HL-60 (cell line): ENCODE measurements around the gene DNAJC6.

ENCODE experiments used
- DNase-seq, 2 experiments: peaks; one replicate each; pipeline ENCODE4 v3.0.0-alpha.2; 2010 to 2020; ENCODE audit warnings: low read depth in 1 of 2, low spot score in 1 of 2
- H3K27ac ChIP-seq: fragments of 250-450 bp; sonication (Bioruptor Pico); replicated peaks from 2 replicates; pipeline ENCODE4 v1.5.1; 2020; ENCODE audit warnings: mild to moderate bottlenecking, moderate library complexity
- H3K27me3 ChIP-seq: fragments of 250-450 bp; sonication (Bioruptor Pico); 2 replicates; pipeline ENCODE4 v1.5.1; 2021; ENCODE audit warnings: mild to moderate bottlenecking, moderate library complexity; ENCODE audit not compliant: insufficient read depth, poor library complexity, severe bottlenecking
- H3K4me3 ChIP-seq: replicated peaks from 2 replicates; pipeline ENCODE4 v1.5.1; 2011; ENCODE audit warnings: mild to moderate bottlenecking, control low read depth, low read length; ENCODE audit not compliant: insufficient read depth
- GABPA ChIP-seq: IDR thresholded peaks from 2 replicates; pipeline ENCODE4 v1.6.1; 2012; ENCODE audit warnings: low read depth
- POLR2AphosphoS5 ChIP-seq: IDR thresholded peaks from 2 replicates; pipeline ENCODE4 v1.6.1; 2012; ENCODE audit warnings: low read depth
- SPI1 ChIP-seq: IDR thresholded peaks from 2 replicates; pipeline ENCODE4 v1.6.1; 2012; ENCODE audit warnings: low read depth, mild to moderate bottlenecking, borderline replicate concordance
- TF ChIP-seq, protein P1 (sequence below): IDR thresholded peaks from 2 replicates; pipeline ENCODE4 v1.6.1; 2012; ENCODE audit warnings: low read depth; ENCODE audit not compliant: insufficient replicate concordance
- TF ChIP-seq, protein P2 (sequence below): IDR thresholded peaks from one replicate; pipeline ENCODE4 v1.5.1; 2011; ENCODE audit warnings: low read length, control low read depth, inconsistent platforms; ENCODE audit not compliant: insufficient read depth

Gene DNAJC6

DNA sequence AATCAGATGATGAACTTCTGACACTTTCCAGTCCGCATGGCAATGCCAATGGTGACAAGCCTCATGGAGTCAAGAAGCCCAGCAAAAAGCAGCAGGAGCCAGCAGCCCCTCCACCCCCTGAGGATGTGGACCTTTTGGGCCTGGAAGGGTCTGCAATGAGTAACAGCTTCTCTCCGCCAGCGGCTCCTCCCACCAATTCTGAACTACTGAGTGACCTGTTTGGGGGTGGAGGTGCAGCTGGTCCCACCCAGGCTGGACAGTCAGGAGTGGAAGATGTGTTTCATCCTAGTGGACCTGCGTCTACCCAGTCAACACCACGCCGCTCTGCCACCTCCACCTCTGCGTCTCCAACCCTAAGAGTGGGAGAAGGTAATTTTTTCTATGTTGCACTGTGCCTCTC, 83.2 kb downstream of the DNAJC6 start:
- TF ChIP-seq SPI1 (no peak), POLR2AphosphoS5 (no peak), GABPA (no peak)
- TF ChIP-seq, protein P1, sequence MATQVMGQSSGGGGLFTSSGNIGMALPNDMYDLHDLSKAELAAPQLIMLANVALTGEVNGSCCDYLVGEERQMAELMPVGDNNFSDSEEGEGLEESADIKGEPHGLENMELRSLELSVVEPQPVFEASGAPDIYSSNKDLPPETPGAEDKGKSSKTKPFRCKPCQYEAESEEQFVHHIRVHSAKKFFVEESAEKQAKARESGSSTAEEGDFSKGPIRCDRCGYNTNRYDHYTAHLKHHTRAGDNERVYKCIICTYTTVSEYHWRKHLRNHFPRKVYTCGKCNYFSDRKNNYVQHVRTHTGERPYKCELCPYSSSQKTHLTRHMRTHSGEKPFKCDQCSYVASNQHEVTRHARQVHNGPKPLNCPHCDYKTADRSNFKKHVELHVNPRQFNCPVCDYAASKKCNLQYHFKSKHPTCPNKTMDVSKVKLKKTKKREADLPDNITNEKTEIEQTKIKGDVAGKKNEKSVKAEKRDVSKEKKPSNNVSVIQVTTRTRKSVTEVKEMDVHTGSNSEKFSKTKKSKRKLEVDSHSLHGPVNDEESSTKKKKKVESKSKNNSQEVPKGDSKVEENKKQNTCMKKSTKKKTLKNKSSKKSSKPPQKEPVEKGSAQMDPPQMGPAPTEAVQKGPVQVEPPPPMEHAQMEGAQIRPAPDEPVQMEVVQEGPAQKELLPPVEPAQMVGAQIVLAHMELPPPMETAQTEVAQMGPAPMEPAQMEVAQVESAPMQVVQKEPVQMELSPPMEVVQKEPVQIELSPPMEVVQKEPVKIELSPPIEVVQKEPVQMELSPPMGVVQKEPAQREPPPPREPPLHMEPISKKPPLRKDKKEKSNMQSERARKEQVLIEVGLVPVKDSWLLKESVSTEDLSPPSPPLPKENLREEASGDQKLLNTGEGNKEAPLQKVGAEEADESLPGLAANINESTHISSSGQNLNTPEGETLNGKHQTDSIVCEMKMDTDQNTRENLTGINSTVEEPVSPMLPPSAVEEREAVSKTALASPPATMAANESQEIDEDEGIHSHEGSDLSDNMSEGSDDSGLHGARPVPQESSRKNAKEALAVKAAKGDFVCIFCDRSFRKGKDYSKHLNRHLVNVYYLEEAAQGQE, result no peak
- TF ChIP-seq, protein P2, sequence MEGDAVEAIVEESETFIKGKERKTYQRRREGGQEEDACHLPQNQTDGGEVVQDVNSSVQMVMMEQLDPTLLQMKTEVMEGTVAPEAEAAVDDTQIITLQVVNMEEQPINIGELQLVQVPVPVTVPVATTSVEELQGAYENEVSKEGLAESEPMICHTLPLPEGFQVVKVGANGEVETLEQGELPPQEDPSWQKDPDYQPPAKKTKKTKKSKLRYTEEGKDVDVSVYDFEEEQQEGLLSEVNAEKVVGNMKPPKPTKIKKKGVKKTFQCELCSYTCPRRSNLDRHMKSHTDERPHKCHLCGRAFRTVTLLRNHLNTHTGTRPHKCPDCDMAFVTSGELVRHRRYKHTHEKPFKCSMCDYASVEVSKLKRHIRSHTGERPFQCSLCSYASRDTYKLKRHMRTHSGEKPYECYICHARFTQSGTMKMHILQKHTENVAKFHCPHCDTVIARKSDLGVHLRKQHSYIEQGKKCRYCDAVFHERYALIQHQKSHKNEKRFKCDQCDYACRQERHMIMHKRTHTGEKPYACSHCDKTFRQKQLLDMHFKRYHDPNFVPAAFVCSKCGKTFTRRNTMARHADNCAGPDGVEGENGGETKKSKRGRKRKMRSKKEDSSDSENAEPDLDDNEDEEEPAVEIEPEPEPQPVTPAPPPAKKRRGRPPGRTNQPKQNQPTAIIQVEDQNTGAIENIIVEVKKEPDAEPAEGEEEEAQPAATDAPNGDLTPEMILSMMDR, result no peak
- no peaks in the 10 kb centered on the region for H3K27me3 ChIP-seq
- no peak overlapping the region for H3K4me3 ChIP-seq
- DNase-seq, result no peak
- no peak overlapping the region for H3K27ac ChIP-seq

DNA sequence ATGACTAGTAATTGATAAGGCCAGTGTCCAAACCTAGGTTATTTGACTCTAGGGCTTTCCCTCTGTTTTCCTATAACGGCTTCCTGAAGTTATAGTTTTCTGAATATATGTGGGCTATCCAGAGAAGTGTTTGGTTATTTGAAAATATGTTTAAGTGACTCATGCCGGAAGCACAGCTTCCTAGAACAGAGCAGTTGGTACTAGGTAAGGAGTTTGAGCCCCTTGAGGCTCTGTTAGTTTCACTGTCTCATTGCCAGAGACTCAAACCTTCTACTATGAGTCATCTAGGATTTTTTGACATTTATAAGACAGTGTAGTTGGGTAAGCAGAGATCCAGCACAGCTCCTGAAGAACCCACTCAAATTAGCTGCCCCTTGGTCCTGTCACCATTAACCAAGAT, 84.0 kb downstream of the DNAJC6 start:
- TF ChIP-seq SPI1, result no peak
- no peak for TF ChIP-seq GABPA
- TF ChIP-seq, protein P2, result no peak
- TF ChIP-seq, protein P1, result no peak
- no peak for TF ChIP-seq POLR2AphosphoS5
- no peak overlapping the region for H3K27ac ChIP-seq
- no peak for DNase-seq
- H3K4me3 ChIP-seq, result no peak overlapping the region
- no peaks in the 10 kb centered on the region for H3K27me3 ChIP-seq

DNA sequence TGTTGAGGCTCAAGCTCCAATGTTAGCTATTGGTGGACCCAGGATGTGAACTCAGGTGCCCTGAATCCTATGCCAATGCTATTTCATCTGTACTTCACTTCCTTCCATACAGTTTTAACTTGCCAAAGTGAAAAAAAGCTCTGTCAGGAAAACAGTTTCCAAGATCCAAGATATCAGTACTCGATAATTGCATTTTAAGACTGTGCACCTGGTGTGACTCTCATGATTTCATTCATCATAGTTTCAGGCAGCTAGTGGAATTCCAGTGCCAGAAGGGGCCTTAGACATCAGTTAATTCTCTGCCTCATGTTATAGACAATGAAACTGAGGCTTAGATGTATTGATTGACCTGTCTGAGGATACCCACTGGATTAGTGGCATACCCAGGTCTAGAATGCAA, 84.6 kb downstream of the DNAJC6 start:
- H3K4me3 ChIP-seq, result no peak overlapping the region
- H3K27ac ChIP-seq, result no peak overlapping the region
- no peak for DNase-seq
- H3K27me3 ChIP-seq, result no peaks in the 10 kb centered on the region
- TF ChIP-seq POLR2AphosphoS5 (no peak), GABPA (no peak), SPI1 (no peak)
- TF ChIP-seq, protein P1, result no peak
- TF ChIP-seq, protein P2, result no peak
